ENCODE results near the gene STOM. TPM values are rescaled to one million over a fixed set of nuclear protein-coding genes. Genes with fewer than 3 reads are reported as not detected.
A peak's percentile ranks its signal among the peaks of the same experiment; 100 is the strongest.

The STOM gene
- total RNA-seq, 1 donor from 2014 or later = 191 TPM

DNA sequence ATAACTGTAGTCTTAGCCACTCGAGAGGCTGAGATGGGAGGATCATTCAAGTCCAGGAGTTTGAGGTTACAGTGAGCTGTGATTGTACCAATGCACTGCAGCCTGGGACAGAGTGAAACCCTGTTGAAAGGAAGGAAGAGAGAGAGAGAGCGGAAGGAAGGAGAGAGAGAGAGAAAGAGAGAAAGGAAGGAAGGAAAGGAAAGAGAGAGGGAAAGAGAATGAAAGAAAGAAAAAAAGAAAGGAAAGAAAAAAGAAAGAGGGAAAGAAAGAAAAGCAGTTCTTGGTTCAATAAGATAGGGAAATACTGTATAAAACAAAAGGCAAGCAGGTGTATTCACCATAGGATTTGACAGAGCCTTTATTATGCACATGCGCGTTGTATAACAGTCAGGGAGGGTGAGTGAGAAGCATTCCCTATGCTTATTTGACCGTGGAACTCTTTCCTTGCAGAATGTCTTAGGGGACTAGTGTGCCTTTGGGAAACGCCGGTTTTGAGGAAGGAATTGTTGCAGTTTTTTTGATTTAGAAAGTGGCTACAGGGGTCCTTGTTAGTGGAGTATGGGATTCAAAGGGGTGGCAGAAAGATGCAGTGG lies 60.1 kb downstream of the STOM start:
- no peak for DNase-seq (ENCODE audit: low spot score)
- intact Hi-C loops (cut with DNase I) = loop anchor here (10.0 kb wide), 1 partner anchor 225 kb away; no protein-coding TSS in a partner anchor

DNA sequence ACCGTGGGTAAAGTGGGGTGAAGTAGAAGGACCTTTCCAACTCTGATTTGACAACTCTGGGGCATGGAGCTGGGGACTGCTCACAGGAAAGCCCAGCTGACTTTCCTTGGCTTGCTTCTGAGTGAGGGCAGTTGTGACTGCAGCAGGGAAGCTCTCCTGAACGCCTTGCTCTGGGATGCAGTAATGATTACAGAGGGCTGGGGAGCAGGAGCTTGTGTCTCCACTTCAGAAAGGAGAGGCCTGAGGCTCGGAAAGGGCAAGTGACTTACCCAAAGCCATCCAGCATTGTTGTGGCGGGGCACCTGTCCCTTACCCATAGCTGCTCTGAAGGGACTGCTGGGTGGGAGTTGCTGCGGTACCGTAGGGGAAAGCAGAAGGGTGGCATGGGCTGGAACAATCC lies 60.9 kb downstream of the STOM start:
- DNase-seq (ENCODE audit: low spot score) = no peak
- intact Hi-C loops (cut with DNase I) = no loop called here

DNA sequence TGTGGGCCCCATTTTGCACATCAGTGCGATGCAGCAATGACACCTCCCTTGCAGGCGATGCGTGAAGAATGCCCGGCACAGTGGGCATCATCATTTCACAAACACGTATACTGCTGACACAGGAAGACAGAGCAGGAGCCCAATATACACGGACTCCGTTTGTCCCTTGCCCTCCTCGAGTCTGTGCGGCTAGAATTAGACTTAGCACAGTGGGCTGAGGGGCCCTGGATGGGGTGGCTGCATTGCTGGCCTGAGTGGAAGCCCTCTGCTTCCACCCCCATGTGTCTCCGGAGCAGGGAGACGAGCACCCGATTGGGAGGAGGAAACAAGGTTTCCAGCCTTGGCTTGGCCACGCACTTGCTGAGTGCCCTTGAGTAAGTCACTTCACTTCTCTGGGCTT lies 61.3 kb downstream of the STOM start:
- intact Hi-C loops (cut with DNase I) = no loop called here
- DNase-seq (ENCODE audit: low spot score) = no peak

DNA sequence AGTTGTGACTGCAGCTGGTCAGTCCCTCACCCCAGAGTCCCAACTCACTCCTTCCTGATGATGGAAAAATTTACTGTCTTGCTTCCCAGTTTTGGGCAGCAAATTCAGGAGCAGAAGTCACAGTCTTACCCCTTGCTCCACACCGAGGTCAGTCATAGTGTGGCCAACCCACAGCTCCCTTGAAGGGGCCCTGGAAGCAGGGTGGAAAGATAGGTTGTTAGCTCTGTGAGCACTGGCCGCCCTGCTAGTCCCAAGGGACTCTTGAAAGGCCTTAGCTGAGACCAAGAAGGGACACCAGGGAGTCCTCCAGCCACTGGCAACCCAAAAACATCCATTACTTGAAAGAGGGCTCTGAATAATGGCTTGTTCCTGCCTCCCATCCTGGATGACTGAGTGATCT lies 62.1 kb downstream of the STOM start:
- DNase-seq (ENCODE audit: low spot score) = no peak
- intact Hi-C loops (cut with DNase I) = no loop called here

DNA sequence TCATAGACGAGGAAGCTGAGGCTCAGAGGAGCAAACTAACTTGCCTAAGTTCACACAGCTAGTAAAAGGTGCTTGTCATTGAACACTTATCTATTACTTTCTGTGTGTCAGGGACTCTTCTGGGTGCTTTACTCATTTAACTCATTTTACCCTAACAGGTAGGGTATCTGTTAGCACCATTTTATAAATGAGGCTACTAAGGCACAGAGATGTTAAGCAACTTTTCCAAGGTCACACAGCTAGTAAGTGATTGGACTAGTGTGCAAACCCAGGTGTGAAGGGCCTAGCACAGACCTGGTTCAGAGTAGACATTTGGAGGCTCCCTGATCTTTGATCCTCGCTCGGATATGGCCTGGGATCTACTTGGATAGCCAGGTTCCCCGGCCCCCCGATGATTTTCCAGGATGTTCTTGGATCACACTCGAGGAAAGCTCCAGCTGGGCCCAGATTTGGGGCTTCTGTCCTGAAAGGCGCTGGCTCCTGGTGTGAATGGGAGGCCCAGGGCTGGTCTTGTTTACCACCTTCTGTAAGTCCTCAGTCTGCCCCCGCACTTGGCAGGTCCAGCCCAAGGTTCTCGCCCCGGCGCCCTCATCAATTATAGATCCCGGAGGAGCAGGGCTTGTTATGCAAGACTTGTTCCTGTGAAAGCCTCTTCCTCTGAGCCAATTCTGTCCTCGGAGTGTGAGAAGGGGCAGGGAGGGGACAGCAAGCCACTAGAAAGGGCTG lies 64.6 kb downstream of the STOM start:
- DNase-seq (ENCODE audit: low spot score) = no peak
- intact Hi-C loops (cut with DNase I) = no loop called here

DNA sequence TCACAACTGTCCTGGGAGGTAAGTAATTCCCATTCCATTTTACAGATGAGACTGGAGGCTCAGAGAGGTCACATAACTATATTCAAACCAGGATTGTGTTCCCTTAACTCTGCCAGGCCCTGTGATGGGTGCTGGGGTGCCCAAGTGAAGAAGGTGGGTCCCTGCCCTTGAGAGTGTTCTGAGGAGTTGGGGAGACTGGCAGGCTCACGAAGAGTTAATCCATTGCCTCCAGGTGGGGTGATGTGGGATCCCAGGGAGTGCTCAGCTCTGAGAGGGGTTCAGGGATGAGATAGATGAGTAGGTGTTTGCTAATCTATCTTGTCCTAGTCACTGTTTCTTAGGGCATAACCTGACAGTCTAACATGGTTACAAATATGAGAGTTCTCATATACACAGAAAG lies 65.3 kb downstream of the STOM start:
- intact Hi-C loops (cut with DNase I) = no loop called here

DNA sequence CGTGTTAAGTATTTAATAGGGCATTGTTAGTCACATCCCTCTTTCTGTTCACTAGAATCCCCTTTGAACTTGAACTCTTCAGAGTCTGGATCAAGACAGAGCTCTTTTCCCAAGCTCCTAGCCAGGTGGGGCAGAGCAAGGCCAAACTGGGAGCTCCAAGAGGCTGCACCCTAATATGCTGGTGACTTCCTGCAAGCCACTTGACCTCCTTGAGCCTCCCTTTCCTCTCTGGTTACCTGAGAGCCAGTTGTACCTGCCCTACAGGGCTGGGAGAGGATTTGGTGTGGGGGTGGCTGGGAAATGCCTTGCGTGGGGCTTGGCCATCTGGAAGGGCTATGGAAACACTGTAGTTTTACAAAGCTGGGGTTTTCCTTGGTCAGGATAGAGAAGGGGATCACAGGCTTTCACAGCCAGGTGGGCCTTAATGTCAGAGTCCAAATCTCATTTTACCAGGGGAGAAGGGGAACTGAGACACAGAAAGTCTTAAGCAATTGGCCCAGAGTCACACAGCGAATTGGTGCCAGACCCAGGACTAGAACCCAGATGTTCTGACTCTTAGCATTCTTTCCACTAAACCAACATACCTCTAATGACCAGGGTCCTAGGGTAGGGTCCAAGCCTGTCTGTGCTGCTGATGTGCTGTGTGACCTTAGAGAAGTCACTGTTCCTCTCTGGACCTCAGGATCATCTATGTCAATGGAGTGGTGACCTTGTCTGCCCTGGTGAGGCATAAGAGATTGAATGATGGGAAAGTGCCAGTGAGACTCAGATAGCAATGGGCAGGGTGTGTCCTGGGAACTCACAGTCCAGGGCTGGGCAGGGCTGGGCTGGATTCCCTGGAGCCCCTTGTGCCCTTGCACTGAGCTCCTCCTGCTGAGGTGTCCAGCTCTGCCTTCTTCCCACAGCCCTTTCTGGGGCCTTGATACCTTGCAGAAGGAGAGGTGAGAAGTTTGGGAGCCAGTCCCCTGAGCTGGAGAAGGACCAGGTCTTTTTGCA lies 66.3 kb downstream of the STOM start:
- intact Hi-C loops (cut with DNase I) = loop anchor here (2.0 kb wide), 1 partner anchor 17 kb away; no protein-coding TSS in a partner anchor
- DNase-seq (ENCODE audit: low spot score) = peak; percentile 58

More for the DNA sequence above, 65.3 kb downstream of the STOM start:
- no peak for DNase-seq (ENCODE audit: low spot score)

DNA sequence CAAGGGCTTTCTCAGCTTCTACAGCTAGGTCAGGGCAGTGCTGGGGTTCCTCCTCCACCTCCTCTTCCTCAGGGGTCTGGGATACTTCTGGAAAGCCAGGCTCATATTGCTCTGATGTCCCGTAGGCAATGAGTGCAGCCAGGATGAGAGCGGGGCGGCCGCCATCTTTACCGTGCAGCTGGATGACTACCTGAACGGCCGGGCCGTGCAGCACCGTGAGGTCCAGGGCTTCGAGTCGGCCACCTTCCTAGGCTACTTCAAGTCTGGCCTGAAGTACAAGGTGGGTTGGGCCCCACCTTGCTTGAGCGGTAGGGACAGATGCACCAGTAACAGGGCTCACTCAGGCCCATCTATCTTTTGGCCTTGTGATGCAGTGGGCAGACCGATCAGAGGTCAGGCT lies 67.3 kb downstream of the STOM start:
- intact Hi-C loops (cut with DNase I) = loop anchor here (2.0 kb wide), 1 partner anchor 18 kb away; no protein-coding TSS in a partner anchor
- DNase-seq (ENCODE audit: low spot score) = no peak

DNA sequence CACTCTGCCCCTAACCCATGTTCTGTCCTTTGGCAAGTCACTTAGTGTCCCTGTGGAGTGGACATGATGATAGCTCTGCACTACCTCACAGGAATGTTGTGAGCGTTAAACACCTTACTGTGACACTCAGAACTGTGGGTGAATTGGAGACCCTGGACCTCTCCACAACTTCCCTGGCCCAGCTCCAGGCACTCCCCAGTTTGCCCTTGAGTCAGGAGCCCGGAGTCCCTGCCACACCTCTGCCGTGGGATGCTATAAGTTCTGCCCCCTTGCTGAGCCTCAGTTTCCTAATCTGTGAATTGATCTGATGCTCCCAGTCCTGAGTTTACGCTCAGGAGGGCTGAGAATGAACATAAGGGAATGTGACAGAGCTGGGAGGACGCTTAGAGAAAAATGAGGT lies 67.7 kb downstream of the STOM start:
- DNase-seq (ENCODE audit: low spot score) = no peak
- intact Hi-C loops (cut with DNase I) = loop anchor here (2.0 kb wide), 1 partner anchor 18 kb away; no protein-coding TSS in a partner anchor

DNA sequence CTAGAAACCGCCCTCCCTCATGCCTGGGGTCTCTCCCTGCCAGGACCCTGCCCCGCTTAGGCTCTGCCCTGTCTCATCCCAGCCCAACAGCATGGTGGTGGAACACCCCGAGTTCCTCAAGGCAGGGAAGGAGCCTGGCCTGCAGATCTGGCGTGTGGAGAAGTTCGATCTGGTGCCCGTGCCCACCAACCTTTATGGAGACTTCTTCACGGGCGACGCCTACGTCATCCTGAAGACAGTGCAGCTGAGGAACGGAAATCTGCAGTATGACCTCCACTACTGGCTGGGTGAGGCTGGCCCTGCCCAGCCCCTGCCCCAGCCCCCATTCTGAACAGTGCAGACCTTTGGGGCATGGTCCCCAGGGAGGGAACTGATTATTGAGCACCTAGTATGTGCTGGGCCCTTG lies 68.2 kb downstream of the STOM start:
- peak; percentile 58 for DNase-seq (ENCODE audit: low spot score)
- intact Hi-C loops (cut with DNase I) = loop anchor here (2.0 kb wide), 1 partner anchor 19 kb away; no protein-coding TSS in a partner anchor

DNA sequence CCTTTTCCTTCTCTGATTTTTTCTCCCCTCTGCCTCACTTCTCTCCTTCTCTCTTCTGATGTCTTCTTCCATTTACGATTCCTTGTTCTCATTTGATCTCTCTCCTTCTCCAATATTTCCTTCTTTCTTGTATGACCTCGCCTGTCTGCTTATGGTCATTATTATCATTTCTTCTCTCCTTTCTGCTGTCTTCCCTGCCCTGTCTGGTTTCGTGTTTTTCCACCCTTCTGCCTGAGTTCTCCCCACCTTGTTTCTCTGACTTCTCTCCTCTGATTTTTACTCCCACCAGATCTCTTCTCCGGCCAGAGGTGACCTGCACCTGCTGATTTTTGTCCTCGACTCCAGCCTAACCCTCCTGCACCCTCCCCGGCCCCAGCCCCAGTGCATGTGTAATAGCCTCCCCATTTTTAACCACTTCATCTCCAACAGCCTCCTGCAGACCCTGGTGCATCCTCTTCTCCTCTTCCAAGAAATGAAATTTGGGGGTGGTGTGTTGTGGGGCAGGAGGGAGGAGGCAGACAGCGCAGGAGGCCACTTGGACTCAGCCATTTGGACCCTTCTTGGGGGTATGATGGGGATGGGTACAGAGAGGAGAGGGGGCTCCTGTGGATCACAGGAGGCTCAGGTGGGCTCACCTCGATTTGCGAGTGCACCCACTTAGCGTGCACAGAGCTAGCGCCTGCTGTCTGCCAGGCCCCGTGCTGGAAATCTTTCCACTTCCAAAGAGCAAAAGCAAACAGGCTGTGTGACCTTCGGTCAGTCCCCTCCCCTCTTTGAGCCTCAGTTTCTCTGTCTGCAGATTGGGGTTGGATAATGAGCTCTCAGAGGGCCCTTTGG lies 69.5 kb downstream of the STOM start:
- intact Hi-C loops (cut with DNase I) = no loop called here
- DNase-seq (ENCODE audit: low spot score) = peak; percentile 49

DNA sequence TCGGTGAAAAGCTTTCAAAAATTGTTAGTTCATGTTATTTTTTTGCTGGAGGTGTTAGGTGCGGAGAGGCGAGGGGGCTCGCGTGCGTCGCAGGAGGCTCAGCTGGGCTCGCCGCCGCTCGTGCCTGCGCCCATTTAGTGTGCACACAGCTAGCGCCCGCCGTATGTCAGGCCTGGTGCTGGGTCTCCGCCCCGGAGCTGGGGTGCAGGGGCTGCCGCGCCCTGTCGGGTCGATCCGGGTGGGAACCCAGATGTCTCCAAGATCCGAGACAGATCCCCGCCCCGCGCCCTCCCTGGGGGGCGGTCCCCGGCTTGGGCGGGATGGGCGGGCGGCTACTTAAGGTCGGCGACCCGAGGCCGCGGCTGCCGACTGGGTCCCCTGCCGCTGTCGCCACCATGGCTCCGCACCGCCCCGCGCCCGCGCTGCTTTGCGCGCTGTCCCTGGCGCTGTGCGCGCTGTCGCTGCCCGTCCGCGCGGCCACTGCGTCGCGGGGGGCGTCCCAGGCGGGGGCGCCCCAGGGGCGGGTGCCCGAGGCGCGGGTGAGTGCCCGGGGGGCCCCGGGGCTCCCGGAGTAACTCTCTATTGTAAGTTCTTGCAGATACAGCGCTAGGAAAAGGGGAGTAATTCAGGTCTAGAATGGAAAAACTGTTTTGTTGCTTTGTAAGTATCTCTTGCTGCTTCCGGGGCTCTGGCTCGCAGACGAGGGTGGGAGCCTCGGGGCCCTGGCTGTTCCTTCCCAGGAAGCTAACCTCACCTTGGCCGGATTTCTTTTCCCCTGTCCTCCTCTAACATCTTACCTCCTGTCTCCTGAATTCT lies 70.4 kb downstream of the STOM start:
- intact Hi-C loops (cut with DNase I) = loop anchor here (1.0 kb wide), 1 partner anchor 12 kb away; no protein-coding TSS in a partner anchor
- DNase-seq (ENCODE audit: low spot score) = peak; percentile 91

DNA sequence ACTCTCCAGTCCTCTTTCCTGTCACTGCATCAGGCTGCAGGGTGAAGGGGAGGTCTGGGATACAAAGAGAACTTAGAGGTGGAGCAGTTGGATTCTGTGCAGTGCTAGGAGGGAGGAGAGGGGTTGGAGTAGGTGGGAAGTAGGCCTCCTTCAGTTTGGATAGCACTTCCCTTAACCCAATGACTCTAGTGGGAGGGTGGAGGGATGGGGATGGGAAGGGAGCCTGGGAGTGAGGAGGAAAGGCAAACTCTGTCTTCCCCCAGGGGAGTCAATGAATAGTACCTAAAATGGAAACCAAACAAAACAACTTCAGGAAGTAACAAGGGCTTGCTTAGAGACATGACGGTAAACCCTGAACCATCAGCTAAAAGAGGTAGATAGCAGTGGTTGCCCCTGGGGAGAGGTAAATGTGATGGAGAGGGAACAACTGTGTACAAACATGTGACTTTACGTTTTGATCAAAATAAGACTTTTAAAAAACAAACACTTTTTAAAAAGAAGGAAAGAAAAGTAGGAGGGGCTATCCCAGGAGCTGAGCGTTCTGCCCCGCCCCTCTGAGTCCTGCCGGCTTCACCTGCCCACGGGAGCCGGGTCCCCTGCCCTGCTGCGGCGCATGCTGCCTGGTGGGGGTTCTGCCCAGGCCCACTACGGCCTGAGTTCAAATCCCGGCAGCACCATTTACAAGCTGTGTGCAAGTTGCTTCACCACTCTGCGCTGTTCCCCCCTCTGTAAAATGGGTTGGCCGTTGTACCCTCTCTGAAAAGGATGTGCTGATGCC lies 71.2 kb downstream of the STOM start:
- intact Hi-C loops (cut with DNase I) = loop anchor here (1.0 kb wide), 1 partner anchor 12 kb away; no protein-coding TSS in a partner anchor
- peak; percentile 78 for DNase-seq (ENCODE audit: low spot score)

DNA sequence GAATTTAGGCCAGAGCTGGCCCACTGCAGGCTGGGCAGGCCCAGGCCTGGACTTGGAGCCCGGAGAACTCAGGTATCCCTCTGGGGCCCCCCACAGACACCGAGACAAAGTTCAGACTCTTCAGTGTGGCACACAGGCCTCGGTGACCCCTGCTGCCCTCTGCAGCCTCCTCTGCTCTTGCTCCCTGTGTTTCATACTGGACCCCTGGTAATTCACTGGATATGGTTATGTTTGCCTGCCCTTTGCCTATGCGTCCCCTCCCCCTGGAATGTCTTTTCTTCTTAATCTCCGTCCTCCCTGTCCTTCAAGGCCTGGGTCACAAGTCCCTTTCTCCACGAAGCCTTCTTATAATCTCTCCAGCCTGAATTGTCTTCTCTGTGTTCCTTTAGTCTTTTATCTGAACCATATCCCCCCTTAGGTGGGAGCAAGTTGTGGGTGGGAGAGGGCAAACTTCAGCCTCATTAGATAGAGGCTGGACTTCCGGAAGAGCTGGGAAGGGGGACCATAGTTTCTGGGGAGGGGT lies 72.0 kb downstream of the STOM start:
- intact Hi-C loops (cut with DNase I) = no loop called here

DNA sequence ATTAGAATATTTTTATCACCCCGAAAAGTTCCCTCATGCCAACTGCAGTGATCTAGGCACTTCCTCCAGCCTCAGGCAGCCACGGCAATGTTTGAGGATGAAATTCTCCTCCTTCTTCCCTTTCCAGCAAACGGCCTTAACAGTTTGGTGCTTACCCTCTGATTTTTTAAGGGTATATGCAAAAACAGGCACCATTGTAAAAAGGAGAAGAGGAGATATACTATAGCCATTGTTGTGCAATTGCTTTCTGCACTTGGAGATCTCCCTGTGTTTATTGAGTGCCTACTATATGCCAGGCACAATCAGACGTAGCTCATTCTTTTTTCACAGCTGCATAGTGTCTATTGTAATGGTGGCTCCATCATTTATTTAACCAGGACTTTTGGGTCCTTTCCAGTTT lies 72.7 kb downstream of the STOM start:
- no peak for DNase-seq (ENCODE audit: low spot score)
- intact Hi-C loops (cut with DNase I) = no loop called here

More for the DNA sequence above, 72.0 kb downstream of the STOM start:
- peak; percentile 62 for DNase-seq (ENCODE audit: low spot score)

DNA sequence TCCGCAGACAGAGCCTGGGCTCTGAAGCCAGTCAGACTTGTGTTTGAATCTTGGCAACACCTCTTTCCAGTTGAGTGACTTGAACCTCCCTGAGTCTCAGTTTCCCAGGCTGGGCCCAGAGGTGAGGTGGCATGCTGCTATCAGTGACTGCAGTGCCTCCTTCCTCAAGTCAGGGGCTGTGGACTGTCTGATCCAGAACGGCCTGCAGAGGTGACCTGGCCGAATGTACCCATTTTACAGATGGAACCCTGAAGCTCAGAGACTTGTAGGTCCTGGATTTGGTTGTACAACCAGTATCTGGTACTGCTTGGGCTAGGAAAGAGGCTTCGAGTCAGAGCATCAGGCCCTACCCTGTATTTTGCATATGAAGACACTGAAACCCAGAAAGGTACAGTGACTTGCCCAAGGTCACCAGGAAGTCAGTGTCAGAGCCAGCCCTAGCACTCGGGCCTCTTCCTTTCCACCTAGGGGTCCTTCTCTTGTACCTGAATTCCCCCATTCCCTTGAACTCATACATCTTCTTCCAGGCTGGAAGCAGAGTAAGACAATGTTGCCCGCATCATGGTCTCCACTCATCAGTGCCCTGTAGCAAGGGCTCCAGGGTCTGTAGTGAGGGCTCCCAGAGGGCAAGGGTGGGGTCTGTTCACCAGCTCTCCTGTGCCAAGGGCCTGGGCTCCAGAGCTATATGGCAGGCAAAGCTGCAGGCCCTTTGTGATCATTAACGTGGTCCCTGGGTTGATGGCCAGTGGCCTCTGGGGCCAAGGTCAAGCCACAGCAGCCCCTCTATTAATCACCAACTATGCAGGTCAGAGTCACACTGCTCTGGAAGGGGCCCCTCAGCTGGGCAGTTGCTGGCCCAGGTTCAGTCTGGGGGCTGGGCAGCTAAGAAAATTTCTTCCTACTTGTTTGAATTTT lies 73.6 kb downstream of the STOM start:
- DNase-seq (ENCODE audit: low spot score) = peak; percentile 71
- intact Hi-C loops (cut with DNase I) = no loop called here
